Epithelial cell of prostate (primary cell): ENCODE results near the gene PMPCA.

Source experiments
- DNase-seq: peaks from one replicate; pipeline ENCODE4 v3.0.0-alpha.2; 2011; ENCODE audit warnings: low read depth, low spot score
- H3K27ac ChIP-seq: fragments of 450-650 bp; 2 replicates; pipeline ENCODE4 v1.5.1; 2017; ENCODE audit warnings: mild to moderate bottlenecking

The PMPCA gene

DNA sequence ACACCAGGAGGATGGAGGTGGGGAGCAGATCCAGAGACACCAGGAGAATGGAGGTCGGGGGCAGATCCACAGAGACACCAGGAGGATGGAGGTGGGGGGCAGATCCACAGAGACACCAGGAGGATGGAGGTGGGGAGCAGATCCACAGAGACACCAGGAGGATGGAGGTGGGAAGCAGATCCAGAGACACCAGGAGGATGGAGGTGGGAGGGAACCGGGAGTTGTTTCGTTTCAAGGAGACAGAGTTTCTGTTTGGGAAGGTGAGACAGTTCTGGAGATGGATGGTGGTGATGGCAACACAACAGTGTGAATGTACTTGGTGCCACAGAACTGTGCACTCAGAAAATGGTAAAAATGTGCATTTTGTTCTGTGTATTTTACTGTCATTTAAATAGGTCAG is 38.2 kb downstream of the PMPCA start:
- DNase-seq, result no peak
- H3K27ac ChIP-seq, result no peak overlapping the region

DNA sequence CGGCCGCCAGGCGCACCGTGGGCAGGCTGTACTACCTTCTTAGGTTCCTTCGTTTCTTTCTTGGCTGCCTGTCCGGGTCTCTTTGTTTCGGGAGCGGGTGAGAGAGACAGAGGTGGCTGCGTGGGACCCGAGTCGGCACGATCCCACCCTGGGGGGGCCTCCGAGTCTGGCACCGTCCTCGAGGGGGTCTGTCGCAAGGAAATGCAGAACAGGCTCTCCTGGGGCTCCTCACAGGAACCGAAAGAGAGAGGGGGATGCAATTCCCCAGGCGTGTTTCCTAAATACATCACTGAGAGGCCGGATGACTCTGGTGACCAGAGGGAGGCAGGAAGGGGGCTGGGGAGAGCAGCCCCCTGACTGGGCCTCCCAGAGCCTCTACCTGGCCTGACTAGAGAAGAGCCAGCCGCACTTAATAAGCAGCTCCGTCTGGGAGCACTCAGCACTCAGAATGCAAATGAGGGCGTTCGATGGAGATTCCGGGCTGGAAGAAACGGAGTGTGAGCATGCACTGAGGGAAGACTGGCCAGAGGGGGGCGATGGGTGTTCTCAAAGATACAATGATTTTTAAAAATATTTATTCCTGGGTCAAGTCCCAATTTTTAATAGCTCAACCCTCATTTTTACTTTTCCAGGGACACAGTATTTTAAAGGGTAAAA is 40.9 kb downstream of the PMPCA start:
- no peak for DNase-seq
- no peak overlapping the region for H3K27ac ChIP-seq

DNA sequence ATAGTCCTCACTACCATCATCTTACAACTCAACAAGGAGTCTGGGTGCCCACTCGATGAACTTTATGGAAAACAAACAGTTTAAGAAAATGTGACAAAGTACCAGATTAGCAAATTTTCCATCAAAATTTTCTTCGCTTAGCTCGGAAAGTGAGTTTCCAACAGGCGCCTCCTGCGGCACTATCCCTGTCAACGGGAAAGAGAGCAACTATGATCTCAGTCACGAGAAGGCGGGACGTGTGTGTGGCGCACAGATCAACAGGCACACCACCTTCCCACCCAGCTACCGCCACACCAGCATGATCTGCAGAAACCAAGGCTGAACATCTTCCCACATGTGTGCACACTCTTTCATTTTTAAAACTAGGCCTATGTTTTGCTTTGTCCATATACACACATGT is 42.9 kb downstream of the PMPCA start:
- DNase-seq, result no peak
- no peak overlapping the region for H3K27ac ChIP-seq

DNA sequence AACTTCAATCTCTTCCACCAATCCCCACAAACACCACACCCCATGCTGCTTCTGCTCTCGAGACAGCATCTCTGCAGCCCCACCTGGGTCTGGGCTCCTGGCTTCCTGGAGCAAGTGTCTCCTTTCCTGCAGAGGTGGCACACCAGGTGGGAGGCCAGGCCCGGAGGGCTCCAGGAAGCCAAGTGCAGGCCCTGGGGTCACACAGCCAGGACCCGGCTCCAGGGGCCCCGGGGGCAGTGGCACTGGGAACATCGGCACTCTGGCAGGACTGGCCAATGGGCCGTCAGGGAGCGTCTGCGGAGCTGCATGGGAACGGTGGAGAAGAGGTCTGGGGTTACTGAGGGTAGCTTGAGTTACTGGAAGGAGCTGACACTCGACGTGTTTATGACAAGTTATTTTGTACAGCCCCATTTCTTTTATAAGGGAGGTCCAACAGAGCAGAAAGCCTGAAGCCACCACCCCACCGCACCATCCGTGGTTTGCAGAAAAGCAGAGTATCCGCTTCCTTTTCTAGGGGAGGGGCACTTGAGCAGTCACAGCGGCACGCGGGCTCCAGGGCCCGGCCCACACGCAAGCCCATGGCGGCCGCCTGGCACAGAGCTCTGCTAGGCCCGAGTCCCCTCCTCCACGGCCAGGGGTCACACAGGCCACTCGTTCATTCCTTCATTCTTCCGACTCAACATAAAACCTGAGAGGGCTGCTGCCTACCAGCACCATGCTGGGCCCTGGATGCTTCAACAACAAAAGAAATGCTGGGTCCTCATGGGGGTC is 43.8 kb downstream of the PMPCA start:
- DNase-seq, result no peak
- H3K27ac ChIP-seq, result no peak overlapping the region

DNA sequence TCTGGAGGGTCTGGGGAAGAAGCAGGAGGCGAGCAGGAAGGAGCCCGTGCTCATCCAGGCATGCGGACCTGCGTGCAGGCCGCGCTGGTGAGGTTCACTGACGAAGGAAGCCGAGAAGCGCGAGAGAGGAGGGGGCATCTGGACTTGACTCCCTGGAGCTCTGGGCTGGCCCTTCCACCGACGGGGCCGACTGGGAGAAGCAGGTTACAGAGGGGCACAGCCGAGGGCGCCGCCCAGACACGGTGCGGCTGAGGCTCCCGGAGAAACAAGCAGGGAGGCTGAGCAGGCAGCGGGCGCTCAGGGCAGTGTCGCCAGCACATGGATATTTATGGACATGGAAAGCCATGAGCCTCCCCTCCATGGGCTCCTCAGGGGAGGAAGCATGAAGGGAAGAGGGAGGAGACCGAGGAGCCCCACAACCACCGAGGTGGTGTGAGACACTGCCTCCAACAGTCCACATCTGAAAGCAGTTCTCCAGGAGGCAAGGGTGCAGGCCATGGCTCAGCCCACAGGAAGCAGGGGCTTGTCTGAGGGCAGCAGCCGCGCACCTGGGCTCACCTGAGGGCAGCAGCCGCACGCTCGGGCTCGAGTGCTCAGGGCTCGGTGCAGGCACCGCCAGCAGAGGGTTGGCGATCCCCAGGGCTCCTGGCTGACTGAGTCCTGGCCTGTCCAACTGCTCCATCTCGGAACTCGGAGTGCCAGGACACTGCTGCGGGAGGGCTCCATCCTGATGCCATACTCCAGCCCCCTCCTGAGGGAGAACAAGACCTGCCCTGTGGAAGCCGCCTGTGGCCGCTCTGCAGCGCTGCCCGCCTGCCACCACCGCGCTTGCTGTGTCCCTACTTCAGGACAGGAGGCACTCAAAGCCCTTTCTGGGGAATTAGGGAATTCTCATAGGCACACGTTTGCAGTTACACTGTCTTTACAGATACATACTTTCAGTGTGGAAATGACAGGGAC is 44.9 kb downstream of the PMPCA start:
- DNase-seq, result no peak
- H3K27ac ChIP-seq, result no peak overlapping the region

DNA sequence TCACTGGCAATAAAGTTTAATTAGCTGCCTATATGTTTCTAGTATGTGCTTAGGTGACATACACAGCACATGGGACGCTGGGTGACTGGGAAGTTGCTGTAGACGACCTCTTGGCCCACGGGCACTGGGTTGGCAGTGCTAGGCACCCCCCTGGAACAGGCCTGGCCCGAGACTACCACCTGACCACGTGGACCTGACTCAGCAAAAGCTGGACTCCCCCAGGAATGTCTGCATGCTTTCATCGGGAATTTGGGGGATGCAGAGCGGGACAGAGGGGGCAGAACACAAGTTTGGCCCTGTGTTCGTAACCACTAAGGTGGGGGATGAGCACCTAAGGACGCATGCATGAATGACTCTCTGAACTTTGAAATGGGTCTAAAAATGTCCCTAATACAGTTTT is 45.8 kb downstream of the PMPCA start:
- no peak for DNase-seq
- no peak overlapping the region for H3K27ac ChIP-seq

DNA sequence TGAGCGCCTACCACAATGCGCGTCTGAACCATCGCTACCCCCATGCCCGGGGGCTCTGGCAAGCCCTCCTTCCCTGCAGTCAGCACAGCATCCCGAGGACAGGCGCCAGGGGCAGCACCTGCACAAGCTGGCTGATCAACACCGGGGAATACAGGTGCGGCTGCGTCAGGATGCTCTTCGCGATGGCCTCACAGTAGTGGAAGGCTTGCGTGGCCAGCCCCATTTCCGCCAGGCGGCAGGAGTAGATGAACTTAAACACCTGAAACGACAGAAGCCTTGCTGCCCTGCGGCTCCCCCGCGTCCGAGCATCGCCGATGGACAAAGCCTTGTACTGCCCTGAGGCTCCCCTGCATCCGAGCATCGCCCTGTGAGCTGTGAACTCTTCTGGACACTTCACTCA is 46.9 kb downstream of the PMPCA start:
- no peak overlapping the region for H3K27ac ChIP-seq
- no peak for DNase-seq

DNA sequence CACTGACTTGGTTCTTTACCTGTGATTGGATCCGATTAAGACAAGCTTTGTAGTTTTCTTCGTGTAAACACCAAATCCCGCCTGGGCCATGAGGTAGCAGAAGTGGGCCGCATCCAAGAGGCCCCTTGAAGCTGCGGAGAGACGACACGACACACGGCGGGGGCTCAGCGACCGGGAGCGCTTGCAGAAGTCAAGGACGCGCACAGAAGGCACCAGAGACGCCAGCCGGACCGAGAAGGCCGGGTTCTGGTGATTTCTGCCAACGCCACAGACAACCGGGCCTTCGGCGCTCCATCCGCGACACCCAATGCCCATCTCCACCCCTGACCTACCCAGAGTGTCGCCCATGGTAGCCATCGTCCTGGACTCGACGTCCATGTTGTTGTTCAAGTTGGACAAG is 49.0 kb downstream of the PMPCA start:
- DNase-seq, result no peak
- no peak overlapping the region for H3K27ac ChIP-seq

DNA sequence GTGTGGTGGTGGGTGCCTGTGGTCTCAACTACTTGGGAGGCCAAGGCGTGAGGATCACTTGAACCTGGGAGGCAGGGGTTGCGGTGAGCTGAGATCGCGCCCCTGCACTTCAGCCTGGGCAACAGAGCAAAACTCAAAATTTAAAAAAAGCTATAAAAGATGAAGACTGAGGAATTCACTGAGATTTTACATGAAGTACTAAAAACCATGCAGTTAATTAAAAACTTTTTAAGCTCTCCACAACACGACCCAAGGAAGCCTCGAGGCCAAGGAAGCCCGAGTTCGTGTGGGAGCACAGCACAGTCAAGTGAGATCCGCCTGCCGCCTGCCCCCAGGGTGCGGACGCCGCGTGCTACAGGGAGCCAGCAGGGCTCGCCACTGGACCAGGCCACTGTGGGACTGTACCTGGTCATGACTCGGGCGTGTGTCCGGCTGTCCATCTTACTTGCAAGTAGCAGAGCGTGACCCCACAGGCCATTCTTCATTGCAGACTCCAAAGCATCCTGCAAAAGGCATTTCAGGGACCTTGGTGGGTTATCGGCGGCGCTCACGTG is 50.4 kb downstream of the PMPCA start:
- DNase-seq, result no peak
- no peak overlapping the region for H3K27ac ChIP-seq

DNA sequence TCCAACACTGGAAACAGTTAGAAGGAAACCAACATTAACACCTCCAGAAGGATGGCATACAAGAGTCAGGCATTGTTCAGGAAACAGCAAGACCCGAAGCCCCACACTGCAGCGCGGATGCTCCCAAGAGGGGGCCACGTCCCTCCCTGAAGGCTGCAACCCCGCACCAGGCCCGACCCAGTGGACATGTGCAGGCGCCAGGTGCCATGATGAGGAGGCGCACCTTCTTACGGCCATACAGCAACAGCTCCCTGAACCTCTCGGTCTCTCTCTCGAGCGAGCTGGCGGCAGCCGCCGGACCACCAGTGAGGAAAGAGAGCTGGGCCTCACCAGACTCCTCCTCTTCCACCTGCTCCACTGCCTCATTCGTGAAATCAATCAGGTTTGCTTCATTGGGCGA is 52.2 kb downstream of the PMPCA start:
- no peak overlapping the region for H3K27ac ChIP-seq
- no peak for DNase-seq

DNA sequence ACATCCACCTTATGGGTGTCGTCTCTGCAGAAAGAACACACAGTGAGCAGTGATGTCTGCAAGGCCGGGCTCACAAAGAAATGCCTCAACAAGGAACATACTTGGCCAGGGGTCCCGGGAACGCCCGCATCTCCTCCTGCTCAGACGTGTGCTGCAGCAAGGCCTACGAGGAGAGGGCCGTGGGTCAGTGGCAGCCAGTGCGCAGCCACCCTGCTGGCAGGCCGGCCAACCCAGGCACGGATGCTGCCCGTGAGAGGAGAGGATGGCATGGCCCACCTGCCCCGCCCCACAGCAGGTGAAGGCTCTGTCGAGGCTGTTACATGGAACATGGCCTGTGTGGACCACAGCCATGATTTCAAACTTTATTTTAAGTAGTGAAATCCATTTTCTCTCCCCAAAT is 53.1 kb downstream of the PMPCA start:
- DNase-seq, result no peak
- no peak overlapping the region for H3K27ac ChIP-seq

DNA sequence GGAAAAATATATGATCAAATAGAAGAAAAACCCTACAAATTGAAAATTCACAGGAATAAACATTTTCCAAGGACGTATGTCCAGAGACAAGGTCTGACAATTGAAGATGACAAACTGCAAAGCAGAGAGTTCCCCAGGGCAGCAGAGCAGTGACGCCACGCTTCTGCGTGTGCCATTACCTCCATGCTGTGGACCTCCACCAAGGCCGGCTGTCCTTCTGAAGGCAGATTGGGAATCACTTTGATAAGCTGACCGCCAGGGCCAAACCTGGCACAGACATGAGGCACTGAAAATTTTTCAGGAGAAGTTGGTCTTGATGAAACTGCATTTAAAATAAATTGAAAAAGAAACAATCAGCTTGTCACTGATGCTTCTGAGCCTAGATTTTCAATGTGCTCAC is 53.8 kb downstream of the PMPCA start:
- H3K27ac ChIP-seq, result no peak overlapping the region
- DNase-seq, result no peak

DNA sequence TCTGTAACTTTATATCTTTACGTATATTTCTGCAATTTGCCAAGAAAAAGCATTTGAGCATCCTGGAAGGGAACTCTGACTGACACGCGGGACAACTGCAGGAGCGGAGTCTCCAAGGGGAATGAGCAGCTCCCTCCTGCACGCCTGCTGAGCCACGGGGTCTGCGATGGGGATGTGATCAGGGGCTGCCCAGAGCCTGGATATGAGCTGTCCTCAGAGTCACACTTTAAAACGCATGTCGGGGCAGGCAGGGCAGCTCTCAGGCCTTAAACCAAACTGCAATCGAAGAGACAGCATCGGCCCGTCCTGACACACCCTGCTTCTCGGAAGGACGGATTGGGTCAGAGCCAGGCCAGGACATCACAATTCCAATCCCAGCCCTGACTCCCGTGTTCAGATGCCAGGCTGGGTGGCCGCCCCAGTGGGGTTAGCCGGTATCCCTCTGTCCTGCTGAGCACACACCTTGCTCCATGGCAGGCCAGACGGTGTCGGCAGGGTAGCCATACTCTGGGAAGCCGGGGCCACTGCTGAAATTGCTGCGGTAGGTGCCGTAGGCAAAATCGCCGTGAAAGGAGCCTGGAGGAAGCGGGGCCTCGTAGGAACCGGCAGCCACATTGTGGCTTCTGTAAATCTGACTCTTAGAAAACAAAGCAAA is 55.2 kb downstream of the PMPCA start:
- H3K27ac ChIP-seq, result no peak overlapping the region
- no peak for DNase-seq

DNA sequence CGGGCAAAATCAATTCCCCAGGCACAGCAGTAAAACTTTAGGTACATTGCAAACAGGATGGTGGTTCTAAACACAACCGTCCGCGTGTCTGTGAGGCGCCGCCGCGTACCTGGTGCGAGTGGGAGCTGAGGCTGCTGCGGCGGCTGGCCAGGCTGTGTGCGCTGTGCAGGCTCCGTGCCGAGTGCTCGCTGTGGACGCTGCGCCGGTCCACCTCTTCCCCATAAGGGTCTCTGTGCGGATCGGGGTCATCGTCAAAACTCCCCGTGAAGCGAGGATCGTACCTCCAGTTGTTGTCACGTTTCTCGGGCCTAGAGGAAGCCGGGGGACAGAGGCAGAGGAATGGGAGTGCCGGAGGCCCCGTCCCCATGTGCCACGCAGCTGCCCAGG is 55.7 kb downstream of the PMPCA start:
- no peak overlapping the region for H3K27ac ChIP-seq
- no peak for DNase-seq

DNA sequence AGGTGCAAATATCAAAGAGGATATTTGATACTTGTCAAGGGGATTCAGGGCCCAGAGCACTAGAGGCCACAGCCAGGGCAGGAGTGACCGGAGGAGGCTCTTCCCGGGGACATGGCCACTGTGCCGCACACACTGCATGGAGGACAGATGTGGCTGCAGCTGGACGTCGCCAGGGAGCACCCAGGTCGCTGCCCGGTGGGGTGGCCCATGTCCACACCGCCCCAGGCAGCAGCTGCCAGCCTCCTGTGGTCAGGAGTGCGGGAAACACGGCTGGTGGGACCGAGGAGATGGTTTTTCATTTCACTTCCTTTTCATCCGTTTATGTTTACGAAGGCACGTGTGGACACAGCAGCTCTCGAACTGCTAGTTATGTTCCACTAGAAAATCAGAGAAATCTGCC is 57.3 kb downstream of the PMPCA start:
- no peak overlapping the region for H3K27ac ChIP-seq
- no peak for DNase-seq

DNA sequence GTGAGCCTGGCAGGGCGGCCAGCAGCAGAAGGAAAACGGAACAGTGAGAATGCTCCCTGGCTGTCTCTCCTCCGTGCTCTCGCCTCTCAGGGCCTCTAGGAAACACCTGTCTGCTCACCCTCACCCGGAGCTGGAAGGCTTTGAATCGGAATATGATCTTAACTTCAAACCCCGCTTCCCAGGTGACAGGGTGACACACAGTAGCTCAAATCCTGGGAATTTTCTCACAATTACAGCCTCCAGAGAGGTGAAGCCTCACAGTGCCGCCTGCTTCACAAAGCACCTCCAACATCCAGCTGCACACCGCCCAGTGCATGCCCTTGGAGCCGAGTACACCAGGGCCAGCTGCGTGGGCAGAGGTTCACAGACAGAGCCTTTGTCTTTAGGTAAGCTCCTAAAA is 59.9 kb downstream of the PMPCA start:
- DNase-seq, result no peak
- no peak overlapping the region for H3K27ac ChIP-seq

DNA sequence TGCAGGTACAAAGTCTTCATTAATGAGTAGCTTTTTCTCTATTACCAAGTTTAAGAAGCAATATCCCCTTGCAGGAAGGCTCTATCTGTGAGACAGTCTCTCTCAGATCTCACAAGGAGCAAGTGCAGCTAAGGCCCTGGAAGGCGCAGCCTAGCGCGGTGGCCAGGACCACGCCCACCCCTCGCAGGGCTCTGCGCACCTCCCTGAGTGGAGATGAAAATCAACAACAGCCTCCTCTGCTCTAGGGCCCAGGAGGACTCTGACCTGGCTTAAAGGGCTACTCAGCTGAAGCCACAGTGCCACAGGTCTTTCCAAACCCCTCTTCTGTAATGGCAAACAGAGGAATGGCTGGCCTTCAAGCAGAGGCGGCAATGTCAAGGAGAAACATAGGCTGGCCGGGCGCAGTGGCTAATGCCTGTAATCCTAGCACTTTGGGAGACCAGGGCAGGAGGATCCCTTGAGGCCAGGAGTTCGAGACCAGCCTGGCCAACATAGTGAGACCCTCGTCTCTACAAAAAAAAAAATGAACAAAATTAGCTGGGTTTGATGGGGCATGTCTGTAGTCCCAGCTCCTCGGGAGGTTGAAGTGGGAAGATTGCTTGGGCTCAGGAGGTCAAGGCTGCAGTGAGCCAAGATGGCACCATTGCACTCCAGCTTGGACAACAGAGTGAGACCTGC is 60.5 kb downstream of the PMPCA start:
- H3K27ac ChIP-seq, result no peak overlapping the region
- DNase-seq, result no peak

DNA sequence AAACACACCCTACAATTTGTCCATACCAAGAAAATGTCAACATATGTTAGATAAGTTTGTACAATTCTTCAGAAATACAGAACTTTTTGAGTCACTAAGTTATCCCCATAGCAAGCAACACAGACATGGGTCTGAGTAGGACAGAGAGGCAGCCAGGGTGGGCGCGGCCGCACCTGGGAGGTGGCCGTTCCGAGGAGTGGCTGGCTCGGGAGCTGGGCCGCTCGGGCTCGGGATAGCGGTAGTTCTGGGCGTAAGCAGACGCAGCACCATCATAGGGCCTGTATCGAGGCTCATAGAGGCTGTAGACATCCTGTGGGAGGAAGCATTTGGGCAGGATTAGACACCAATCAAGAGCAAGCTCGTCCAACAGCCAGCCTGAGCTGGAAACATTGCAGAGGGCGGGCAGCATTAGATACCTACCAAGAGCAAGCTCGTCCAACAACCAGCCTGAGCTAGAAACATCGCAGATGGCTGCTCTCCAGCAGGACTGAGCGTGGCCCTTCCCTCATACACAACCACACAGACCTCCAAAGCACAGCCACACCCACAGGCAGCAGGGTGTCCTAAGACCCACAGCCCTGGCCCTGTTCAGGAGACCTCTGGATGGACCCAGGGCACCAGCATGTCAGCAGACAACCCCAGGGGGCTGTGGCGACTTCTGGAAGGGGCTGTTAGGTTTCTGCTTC is 61.5 kb downstream of the PMPCA start:
- no peak overlapping the region for H3K27ac ChIP-seq
- DNase-seq, result no peak

DNA sequence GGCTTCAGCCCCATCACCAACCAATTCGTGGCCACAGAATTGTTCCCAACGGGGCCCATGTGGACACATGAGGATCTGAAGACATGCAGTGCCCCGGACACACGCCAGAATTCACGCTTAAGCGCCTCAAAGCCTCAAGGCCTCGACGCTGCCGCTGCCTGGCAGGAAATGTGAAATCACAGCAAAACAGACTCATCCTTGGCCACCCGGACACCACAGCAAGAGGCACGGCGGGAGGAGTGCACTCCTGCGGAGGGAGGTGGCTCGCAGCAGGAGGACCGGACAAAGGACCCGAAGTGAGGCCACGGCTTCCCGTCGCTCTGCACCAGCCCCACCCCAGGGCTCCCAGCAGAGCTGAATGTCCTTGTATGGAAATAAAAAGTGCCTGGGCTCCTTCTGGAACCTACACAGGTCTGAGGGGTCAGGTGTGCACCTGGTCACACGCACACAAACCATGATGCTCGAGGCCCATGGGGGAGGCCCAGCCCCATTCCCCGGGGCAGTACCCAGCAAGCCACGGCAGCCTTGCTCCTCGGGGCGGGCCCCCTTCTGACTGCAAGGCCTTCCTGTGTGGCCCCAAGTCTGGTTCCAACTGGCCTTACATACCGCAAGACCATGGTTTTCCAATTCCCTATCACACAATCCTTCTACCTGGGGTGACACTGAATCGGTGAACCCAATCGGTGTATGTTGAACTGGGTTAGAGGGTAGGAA is 62.3 kb downstream of the PMPCA start:
- no peak overlapping the region for H3K27ac ChIP-seq
- DNase-seq, result no peak
